WTC11 (cell line): ENCODE measurements around the gene CAPRIN1. TPM values are rescaled to one million over a fixed set of nuclear protein-coding genes. Genes with fewer than 3 reads are reported as not detected.

Experiments used
- ATAC-seq: fragments of 200-7000 bp; cut with Tn5 transposase; 2 replicates; pipeline ENCODE4 v1.10.0; 2021; ENCODE audit warnings: mild to moderate bottlenecking, moderate library complexity
- CTCF ChIA-PET: fragments of 300-600 bp; sonication (Branson Sonifier 250); formaldehyde crosslinking; loops from one replicate; lab custom pipeline; 2021; ENCODE audit warnings: antibody characterized with exemption; lab: Charles Lee
- POLR2A ChIA-PET: fragments of 350-600 bp; sonication (Branson Sonifier 250); formaldehyde crosslinking; loops from one replicate; lab custom pipeline; 2021; ENCODE audit warnings: antibody characterized with exemption; lab: Charles Lee
- DNase-seq: peaks from one replicate; pipeline ENCODE4 v3.0.0; 2021; ENCODE audit warnings: low spot score
- H3K27ac Mint-ChIP-seq: 2 replicates; pipeline ENCODE4 v1.8.0; 2021; ENCODE audit warnings: mixed read lengths
- H3K27me3 Mint-ChIP-seq: 2 replicates; pipeline ENCODE4 v1.8.0; 2021; ENCODE audit warnings: low read depth, mild to moderate bottlenecking, moderate library complexity, mixed read lengths
- H3K36me3 Mint-ChIP-seq: 2 replicates; pipeline ENCODE4 v1.8.0; 2021; ENCODE audit warnings: mixed read lengths
- H3K4me1 Mint-ChIP-seq: 2 replicates; pipeline ENCODE4 v1.8.0; 2022; ENCODE audit warnings: mixed read lengths
- H3K4me3 Mint-ChIP-seq: 2 replicates; pipeline ENCODE4 v1.8.0; 2021; ENCODE audit warnings: mild to moderate bottlenecking, moderate library complexity, mixed read lengths
- H3K9me3 Mint-ChIP-seq: 2 replicates; pipeline ENCODE4 v1.8.0; 2021; ENCODE audit warnings: mixed read lengths
- CBFB ChIP-seq: sonication (generic); formaldehyde crosslinking; IDR thresholded peaks from 2 replicates; pipeline ENCODE4 v1.8.1; 2022; ENCODE audit warnings: mild to moderate bottlenecking, low read depth, missing genetic modification reagents
- EMX1 ChIP-seq: fragments of 250-450 bp; sonication (Bioruptor Pico); IDR thresholded peaks from 2 replicates; pipeline ENCODE4 v1.8.0; 2021; ENCODE audit warnings: mild to moderate bottlenecking
- FOXJ3 ChIP-seq: sonication (generic); formaldehyde crosslinking; IDR thresholded peaks from 2 replicates; pipeline ENCODE4 v1.9.0; 2021; ENCODE audit warnings: missing genetic modification reagents, mild to moderate bottlenecking, borderline replicate concordance
- FOXP1 ChIP-seq: sonication (generic); formaldehyde crosslinking; IDR thresholded peaks from 2 replicates; pipeline ENCODE4 v1.8.0; 2022; ENCODE audit warnings: missing genetic modification reagents, mild to moderate bottlenecking, moderate library complexity, borderline replicate concordance
- HMGA2 ChIP-seq: fragments of 250-450 bp; sonication (Bioruptor Pico); IDR thresholded peaks from 2 replicates; pipeline ENCODE4 v1.4.0; 2021; ENCODE audit warnings: mild to moderate bottlenecking, moderate library complexity
- KAT7 ChIP-seq: sonication (generic); formaldehyde crosslinking; IDR thresholded peaks from 2 replicates; pipeline ENCODE4 v1.8.1; 2023; ENCODE audit warnings: missing genetic modification reagents, mild to moderate bottlenecking, borderline replicate concordance
- NFATC4 ChIP-seq: fragments of 250-450 bp; sonication (Bioruptor Pico); IDR thresholded peaks from 2 replicates; pipeline ENCODE4 v1.9.0; 2021; ENCODE audit warnings: mild to moderate bottlenecking
- NFE2L1 ChIP-seq: sonication (generic); formaldehyde crosslinking; IDR thresholded peaks from 2 replicates; pipeline ENCODE4 v1.8.1; 2023; ENCODE audit warnings: missing genetic modification reagents
- NFYB ChIP-seq: sonication (generic); formaldehyde crosslinking; conservative IDR thresholded peaks from 2 replicates; pipeline ENCODE4 v1.8.0; 2022; ENCODE audit warnings: low read depth, missing genetic modification reagents
- PRRX2 ChIP-seq: fragments of 250-450 bp; sonication (Bioruptor Pico); IDR thresholded peaks from 2 replicates; pipeline ENCODE4 v1.8.0; 2021; ENCODE audit warnings: mild to moderate bottlenecking
- SMAD4 ChIP-seq: sonication (generic); formaldehyde crosslinking; IDR thresholded peaks from 2 replicates; pipeline ENCODE4 v1.8.0; 2022; ENCODE audit warnings: mild to moderate bottlenecking, missing genetic modification reagents
- SOX15 ChIP-seq: fragments of 250-450 bp; sonication (Bioruptor Pico); IDR thresholded peaks from 2 replicates; pipeline ENCODE4 v1.9.0; 2021; ENCODE audit warnings: mild to moderate bottlenecking
- TEAD1 ChIP-seq: sonication (generic); formaldehyde crosslinking; IDR thresholded peaks from 2 replicates; pipeline ENCODE4 v1.8.0; 2022; ENCODE audit warnings: mild to moderate bottlenecking, missing genetic modification reagents
- ZNF317 ChIP-seq: sonication (generic); formaldehyde crosslinking; IDR thresholded peaks from 2 replicates; pipeline ENCODE4 v1.8.1; 2023; ENCODE audit warnings: low read depth, mild to moderate bottlenecking, moderate library complexity, missing genetic modification reagents, borderline replicate concordance
- total RNA-seq: library from RNA; stranded (reverse); gene quantifications from 3 replicates; pipeline ENCODE4 v1.2.3, GENCODE V29; 2021
- TF ChIP-seq, protein P1 (sequence below): sonication (generic); formaldehyde crosslinking; IDR thresholded peaks from 2 replicates; pipeline ENCODE4 v1.8.1; 2022; ENCODE audit warnings: mild to moderate bottlenecking, missing genetic modification reagents, moderate library complexity, borderline replicate concordance
- TF ChIP-seq, protein P2 (sequence below): sonication (generic); formaldehyde crosslinking; IDR thresholded peaks from 2 replicates; pipeline ENCODE4 v1.8.1; 2023; ENCODE audit warnings: mild to moderate bottlenecking, moderate library complexity, missing genetic modification reagents
- TF ChIP-seq, protein P3 (sequence below): sonication (generic); formaldehyde crosslinking; IDR thresholded peaks from 2 replicates; pipeline ENCODE4 v1.8.1; 2022; ENCODE audit warnings: low read depth, missing genetic modification reagents, borderline replicate concordance
- TF ChIP-seq, protein P4 (sequence below): fragments of 200-600 bp; IDR thresholded peaks from 2 replicates; pipeline ENCODE4 v1.8.0; 2022; ENCODE audit warnings: antibody characterized with exemption
- TF ChIP-seq, protein P5 (sequence below): sonication (generic); formaldehyde crosslinking; IDR thresholded peaks from 2 replicates; pipeline ENCODE4 v1.8.1; 2023; ENCODE audit warnings: mild to moderate bottlenecking, missing genetic modification reagents, borderline replicate concordance
- TF ChIP-seq, protein P6 (sequence below): sonication (generic); formaldehyde crosslinking; conservative IDR thresholded peaks from 2 replicates; pipeline ENCODE4 v1.8.1; 2023; ENCODE audit warnings: mild to moderate bottlenecking, low read depth, missing genetic modification reagents, moderate library complexity

CAPRIN1 gene
- total RNA-seq, 1 experiment from 2014 or later = 288 TPM

DNA sequence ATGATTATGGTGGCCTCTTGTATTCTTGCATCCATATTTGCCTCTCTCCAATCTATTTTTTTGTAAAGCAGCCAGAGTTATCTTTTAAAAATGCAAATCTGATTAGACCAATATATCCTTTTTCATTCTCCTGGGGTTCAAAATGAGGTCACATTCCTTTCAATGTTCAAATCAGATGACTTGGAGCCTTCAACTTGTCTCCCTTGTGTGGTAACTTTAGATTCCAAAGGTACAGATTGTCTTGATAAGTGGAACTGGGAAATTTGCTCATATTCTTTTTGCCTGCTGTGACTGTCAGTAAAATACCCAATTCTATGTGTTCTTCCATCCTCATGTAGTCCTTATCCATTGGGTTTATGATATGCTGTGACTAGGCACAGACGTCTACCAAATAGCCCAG is 15.1 kb upstream of the CAPRIN1 start:
- ChIA-PET CTCF (no interaction called here), POLR2A (no interaction called here)
- DNase-seq = no peak

DNA sequence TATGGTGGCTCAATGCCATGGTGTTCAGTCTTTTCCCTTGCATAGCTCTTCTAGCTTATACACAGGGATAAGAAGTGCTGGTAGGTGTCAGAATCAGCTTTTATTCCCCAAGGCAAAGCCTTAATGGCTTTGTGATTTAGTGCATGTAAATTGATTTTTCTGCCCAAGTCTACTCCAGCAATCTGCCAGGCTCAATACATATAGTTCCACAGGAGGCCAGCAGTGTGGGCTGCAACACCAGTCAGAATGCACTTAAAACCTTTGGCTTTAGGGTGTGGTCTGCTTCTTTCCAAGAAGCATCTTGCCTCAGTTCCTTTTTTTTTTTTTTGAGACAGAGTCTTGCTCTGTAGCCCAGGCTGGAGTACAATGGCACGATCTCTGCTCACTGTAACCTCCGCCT is 14.5 kb upstream of the CAPRIN1 start:
- DNase-seq = no peak
- Mint-ChIP-seq H3K4me3 (no peak overlapping the region), H3K27me3 (no peaks in the 10 kb centered on the region), H3K27ac (no peak overlapping the region), H3K9me3 (peaks cover 3% of the 10 kb centered on the region), H3K4me1 (no peaks in the 10 kb centered on the region), H3K36me3 (no peaks in the 10 kb centered on the region)
- TF ChIP-seq FOXP1 (no peak), KAT7 (CRISPR knock-in tag) (no peak), NFE2L1 (no peak), NFYB (CRISPR knock-in tag) (no peak), ZNF317 (no peak), SOX15 (no peak), PRRX2 (CRISPR knock-in tag) (no peak), CBFB (CRISPR knock-in tag) (no peak), TEAD1 (CRISPR knock-in tag) (no peak), SMAD4 (CRISPR knock-in tag) (no peak)
- TF ChIP-seq, protein P1, sequence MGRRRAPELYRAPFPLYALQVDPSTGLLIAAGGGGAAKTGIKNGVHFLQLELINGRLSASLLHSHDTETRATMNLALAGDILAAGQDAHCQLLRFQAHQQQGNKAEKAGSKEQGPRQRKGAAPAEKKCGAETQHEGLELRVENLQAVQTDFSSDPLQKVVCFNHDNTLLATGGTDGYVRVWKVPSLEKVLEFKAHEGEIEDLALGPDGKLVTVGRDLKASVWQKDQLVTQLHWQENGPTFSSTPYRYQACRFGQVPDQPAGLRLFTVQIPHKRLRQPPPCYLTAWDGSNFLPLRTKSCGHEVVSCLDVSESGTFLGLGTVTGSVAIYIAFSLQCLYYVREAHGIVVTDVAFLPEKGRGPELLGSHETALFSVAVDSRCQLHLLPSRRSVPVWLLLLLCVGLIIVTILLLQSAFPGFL (CRISPR knock-in tag) = no peak
- TF ChIP-seq, protein P2, sequence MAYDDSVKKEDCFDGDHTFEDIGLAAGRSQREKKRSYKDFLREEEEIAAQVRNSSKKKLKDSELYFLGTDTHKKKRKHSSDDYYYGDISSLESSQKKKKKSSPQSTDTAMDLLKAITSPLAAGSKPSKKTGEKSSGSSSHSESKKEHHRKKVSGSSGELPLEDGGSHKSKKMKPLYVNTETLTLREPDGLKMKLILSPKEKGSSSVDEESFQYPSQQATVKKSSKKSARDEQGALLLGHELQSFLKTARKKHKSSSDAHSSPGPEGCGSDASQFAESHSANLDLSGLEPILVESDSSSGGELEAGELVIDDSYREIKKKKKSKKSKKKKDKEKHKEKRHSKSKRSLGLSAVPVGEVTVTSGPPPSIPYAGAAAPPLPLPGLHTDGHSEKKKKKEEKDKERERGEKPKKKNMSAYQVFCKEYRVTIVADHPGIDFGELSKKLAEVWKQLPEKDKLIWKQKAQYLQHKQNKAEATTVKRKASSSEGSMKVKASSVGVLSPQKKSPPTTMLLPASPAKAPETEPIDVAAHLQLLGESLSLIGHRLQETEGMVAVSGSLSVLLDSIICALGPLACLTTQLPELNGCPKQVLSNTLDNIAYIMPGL (CRISPR knock-in tag) = no peak
- TF ChIP-seq, protein P3, sequence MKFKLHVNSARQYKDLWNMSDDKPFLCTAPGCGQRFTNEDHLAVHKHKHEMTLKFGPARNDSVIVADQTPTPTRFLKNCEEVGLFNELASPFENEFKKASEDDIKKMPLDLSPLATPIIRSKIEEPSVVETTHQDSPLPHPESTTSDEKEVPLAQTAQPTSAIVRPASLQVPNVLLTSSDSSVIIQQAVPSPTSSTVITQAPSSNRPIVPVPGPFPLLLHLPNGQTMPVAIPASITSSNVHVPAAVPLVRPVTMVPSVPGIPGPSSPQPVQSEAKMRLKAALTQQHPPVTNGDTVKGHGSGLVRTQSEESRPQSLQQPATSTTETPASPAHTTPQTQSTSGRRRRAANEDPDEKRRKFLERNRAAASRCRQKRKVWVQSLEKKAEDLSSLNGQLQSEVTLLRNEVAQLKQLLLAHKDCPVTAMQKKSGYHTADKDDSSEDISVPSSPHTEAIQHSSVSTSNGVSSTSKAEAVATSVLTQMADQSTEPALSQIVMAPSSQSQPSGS (CRISPR knock-in tag) = no peak
- TF ChIP-seq, protein P4, sequence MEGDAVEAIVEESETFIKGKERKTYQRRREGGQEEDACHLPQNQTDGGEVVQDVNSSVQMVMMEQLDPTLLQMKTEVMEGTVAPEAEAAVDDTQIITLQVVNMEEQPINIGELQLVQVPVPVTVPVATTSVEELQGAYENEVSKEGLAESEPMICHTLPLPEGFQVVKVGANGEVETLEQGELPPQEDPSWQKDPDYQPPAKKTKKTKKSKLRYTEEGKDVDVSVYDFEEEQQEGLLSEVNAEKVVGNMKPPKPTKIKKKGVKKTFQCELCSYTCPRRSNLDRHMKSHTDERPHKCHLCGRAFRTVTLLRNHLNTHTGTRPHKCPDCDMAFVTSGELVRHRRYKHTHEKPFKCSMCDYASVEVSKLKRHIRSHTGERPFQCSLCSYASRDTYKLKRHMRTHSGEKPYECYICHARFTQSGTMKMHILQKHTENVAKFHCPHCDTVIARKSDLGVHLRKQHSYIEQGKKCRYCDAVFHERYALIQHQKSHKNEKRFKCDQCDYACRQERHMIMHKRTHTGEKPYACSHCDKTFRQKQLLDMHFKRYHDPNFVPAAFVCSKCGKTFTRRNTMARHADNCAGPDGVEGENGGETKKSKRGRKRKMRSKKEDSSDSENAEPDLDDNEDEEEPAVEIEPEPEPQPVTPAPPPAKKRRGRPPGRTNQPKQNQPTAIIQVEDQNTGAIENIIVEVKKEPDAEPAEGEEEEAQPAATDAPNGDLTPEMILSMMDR = no peak
- ChIA-PET CTCF (no interaction called here), POLR2A (no interaction called here)
- no peak for ATAC-seq

More for the DNA sequence above, 15.1 kb upstream of the CAPRIN1 start:
- H3K4me1 Mint-ChIP-seq = no peaks in the 10 kb centered on the region
- no peak for ATAC-seq
- H3K27me3 Mint-ChIP-seq = no peaks in the 10 kb centered on the region
- H3K4me3 Mint-ChIP-seq = no peak overlapping the region
- no peak overlapping the region for H3K27ac Mint-ChIP-seq
- no peak for TF ChIP-seq NFATC4
- TF ChIP-seq FOXJ3 (CRISPR knock-in tag) = no peak
- TF ChIP-seq HMGA2 = no peak
- TF ChIP-seq SOX15 = no peak
- TF ChIP-seq EMX1 (CRISPR knock-in tag) = no peak
- TF ChIP-seq, protein P5, sequence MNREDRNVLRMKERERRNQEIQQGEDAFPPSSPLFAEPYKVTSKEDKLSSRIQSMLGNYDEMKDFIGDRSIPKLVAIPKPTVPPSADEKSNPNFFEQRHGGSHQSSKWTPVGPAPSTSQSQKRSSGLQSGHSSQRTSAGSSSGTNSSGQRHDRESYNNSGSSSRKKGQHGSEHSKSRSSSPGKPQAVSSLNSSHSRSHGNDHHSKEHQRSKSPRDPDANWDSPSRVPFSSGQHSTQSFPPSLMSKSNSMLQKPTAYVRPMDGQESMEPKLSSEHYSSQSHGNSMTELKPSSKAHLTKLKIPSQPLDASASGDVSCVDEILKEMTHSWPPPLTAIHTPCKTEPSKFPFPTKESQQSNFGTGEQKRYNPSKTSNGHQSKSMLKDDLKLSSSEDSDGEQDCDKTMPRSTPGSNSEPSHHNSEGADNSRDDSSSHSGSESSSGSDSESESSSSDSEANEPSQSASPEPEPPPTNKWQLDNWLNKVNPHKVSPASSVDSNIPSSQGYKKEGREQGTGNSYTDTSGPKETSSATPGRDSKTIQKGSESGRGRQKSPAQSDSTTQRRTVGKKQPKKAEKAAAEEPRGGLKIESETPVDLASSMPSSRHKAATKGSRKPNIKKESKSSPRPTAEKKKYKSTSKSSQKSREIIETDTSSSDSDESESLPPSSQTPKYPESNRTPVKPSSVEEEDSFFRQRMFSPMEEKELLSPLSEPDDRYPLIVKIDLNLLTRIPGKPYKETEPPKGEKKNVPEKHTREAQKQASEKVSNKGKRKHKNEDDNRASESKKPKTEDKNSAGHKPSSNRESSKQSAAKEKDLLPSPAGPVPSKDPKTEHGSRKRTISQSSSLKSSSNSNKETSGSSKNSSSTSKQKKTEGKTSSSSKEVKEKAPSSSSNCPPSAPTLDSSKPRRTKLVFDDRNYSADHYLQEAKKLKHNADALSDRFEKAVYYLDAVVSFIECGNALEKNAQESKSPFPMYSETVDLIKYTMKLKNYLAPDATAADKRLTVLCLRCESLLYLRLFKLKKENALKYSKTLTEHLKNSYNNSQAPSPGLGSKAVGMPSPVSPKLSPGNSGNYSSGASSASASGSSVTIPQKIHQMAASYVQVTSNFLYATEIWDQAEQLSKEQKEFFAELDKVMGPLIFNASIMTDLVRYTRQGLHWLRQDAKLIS = no peak
- TF ChIP-seq, protein P6, sequence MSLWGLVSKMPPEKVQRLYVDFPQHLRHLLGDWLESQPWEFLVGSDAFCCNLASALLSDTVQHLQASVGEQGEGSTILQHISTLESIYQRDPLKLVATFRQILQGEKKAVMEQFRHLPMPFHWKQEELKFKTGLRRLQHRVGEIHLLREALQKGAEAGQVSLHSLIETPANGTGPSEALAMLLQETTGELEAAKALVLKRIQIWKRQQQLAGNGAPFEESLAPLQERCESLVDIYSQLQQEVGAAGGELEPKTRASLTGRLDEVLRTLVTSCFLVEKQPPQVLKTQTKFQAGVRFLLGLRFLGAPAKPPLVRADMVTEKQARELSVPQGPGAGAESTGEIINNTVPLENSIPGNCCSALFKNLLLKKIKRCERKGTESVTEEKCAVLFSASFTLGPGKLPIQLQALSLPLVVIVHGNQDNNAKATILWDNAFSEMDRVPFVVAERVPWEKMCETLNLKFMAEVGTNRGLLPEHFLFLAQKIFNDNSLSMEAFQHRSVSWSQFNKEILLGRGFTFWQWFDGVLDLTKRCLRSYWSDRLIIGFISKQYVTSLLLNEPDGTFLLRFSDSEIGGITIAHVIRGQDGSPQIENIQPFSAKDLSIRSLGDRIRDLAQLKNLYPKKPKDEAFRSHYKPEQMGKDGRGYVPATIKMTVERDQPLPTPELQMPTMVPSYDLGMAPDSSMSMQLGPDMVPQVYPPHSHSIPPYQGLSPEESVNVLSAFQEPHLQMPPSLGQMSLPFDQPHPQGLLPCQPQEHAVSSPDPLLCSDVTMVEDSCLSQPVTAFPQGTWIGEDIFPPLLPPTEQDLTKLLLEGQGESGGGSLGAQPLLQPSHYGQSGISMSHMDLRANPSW (CRISPR knock-in tag) = no peak
- H3K36me3 Mint-ChIP-seq = no peaks in the 10 kb centered on the region
- H3K9me3 Mint-ChIP-seq = peaks cover 3% of the 10 kb centered on the region
